Measurements from ENCODE around the gene CACNA2D1. TPM values are rescaled to one million over a fixed set of nuclear protein-coding genes. Genes with fewer than 3 reads are reported as not detected.
"Not testable (repeated sequence)": the region's sequence is repeated elsewhere in the genome, so short reads cannot be mapped to it uniquely, and the experiment has no call there.

Gene CACNA2D1
- total RNA-seq, 1 experiment from 2014 or later, result not detected

GRCh38 chr7:82141427-82141826 is 302.1 kb downstream of the CACNA2D1 start:
- Histone ChIP-seq H4K20me1 (ENCODE audit: insufficient read depth, low read depth, low read length) (no peaks in the 10 kb centered on the region), H3K9me2 (replicated peaks; ENCODE audit: insufficient read depth, low read length) (no peaks in the 10 kb centered on the region), H3K79me2 (ENCODE audit: low read length) (no peaks in the 10 kb centered on the region), H3K27ac (ENCODE audit: low read length) (no peak overlapping the region), H3K9me3 (ENCODE audit: low read length) (peaks cover 7% of the 10 kb centered on the region; the same call in 1 of the 2 replicates), H3K36me3 (ENCODE audit: insufficient read depth, low read length) (no peaks in the 10 kb centered on the region), H2AFZ (ENCODE audit: low read length) (no peak overlapping the region), H3K4me2 (ENCODE audit: low read depth, low read length, poor library complexity, severe bottlenecking) (no peak overlapping the region), H3K4me3 (ENCODE audit: low read length) (no peak overlapping the region), H3K27me3 (ENCODE audit: low read length) (no peaks in the 10 kb centered on the region), H3K4me1 (ENCODE audit: low read length) (no peaks in the 10 kb centered on the region), H3K9ac (ENCODE audit: low read length) (no peak overlapping the region)
- no peak for DNase-seq

- H3K9me2 ChIP-seq (replicated peaks; ENCODE audit: insufficient read depth, low read length); DNase-seq; H3K4me3 ChIP-seq (ENCODE audit: low read length); H3K36me3 ChIP-seq (ENCODE audit: insufficient read depth, low read length); H3K27me3 ChIP-seq (ENCODE audit: low read length); H3K27ac ChIP-seq (ENCODE audit: low read length); H2AFZ ChIP-seq (ENCODE audit: low read length); H3K9ac ChIP-seq (ENCODE audit: low read length); H3K79me2 ChIP-seq (ENCODE audit: low read length); H3K4me1 ChIP-seq (ENCODE audit: low read length); H4K20me1 ChIP-seq (ENCODE audit: insufficient read depth, low read depth, low read length); H3K4me2 ChIP-seq (ENCODE audit: low read depth, low read length, poor library complexity, severe bottlenecking): not testable (repeated sequence)
- peaks cover 13% of the 10 kb centered on the region; the same call in 1 of the 2 replicates for H3K9me3 ChIP-seq (ENCODE audit: low read length)
Measured at GRCh38 chr7:82140608-82141007, 303.0 kb downstream of the CACNA2D1 start.

GRCh38 chr7:82131215-82131614 is 312.4 kb downstream of the CACNA2D1 start:
- no peaks in the 10 kb centered on the region for H3K9me2 ChIP-seq (replicated peaks; ENCODE audit: insufficient read depth, low read length)
- no peak overlapping the region for H3K4me2 ChIP-seq (ENCODE audit: low read depth, low read length, poor library complexity, severe bottlenecking)
- no peaks in the 10 kb centered on the region for H4K20me1 ChIP-seq (ENCODE audit: insufficient read depth, low read depth, low read length)
- H3K9ac ChIP-seq (ENCODE audit: low read length), result no peak overlapping the region
- no peaks in the 10 kb centered on the region for H3K36me3 ChIP-seq (ENCODE audit: insufficient read depth, low read length)
- DNase-seq, result no peak
- no peak overlapping the region for H3K4me3 ChIP-seq (ENCODE audit: low read length)
- H2AFZ ChIP-seq (ENCODE audit: low read length), result no peak overlapping the region
- no peaks in the 10 kb centered on the region for H3K79me2 ChIP-seq (ENCODE audit: low read length)
- H3K27ac ChIP-seq (ENCODE audit: low read length), result no peak overlapping the region
- peaks cover 29% of the 10 kb centered on the region for H3K9me3 ChIP-seq (ENCODE audit: low read length)
- H3K4me1 ChIP-seq (ENCODE audit: low read length), result no peaks in the 10 kb centered on the region
- no peaks in the 10 kb centered on the region for H3K27me3 ChIP-seq (ENCODE audit: low read length)

GRCh38 chr7:82129091-82129490 is 314.5 kb downstream of the CACNA2D1 start:
- DNase-seq, result no peak
- Histone ChIP-seq H3K9ac (ENCODE audit: low read length) (no peak overlapping the region), H3K4me3 (ENCODE audit: low read length) (no peak overlapping the region), H3K27ac (ENCODE audit: low read length) (no peak overlapping the region), H3K9me3 (ENCODE audit: low read length) (peaks cover 34% of the 10 kb centered on the region), H3K27me3 (ENCODE audit: low read length) (no peaks in the 10 kb centered on the region), H4K20me1 (ENCODE audit: insufficient read depth, low read depth, low read length) (no peaks in the 10 kb centered on the region), H2AFZ (ENCODE audit: low read length) (no peak overlapping the region), H3K4me1 (ENCODE audit: low read length) (no peaks in the 10 kb centered on the region), H3K9me2 (replicated peaks; ENCODE audit: insufficient read depth, low read length) (no peaks in the 10 kb centered on the region), H3K4me2 (ENCODE audit: low read depth, low read length, poor library complexity, severe bottlenecking) (no peak overlapping the region), H3K79me2 (ENCODE audit: low read length) (no peaks in the 10 kb centered on the region), H3K36me3 (ENCODE audit: insufficient read depth, low read length) (no peaks in the 10 kb centered on the region)

GRCh38 chr7:82128546-82128945 is 315.0 kb downstream of the CACNA2D1 start:
- no peaks in the 10 kb centered on the region for H3K4me1 ChIP-seq (ENCODE audit: low read length)
- no peak for DNase-seq
- H3K27me3 ChIP-seq (ENCODE audit: low read length), result no peaks in the 10 kb centered on the region
- H3K9ac ChIP-seq (ENCODE audit: low read length), result no peak overlapping the region
- no peaks in the 10 kb centered on the region for H3K9me2 ChIP-seq (replicated peaks; ENCODE audit: insufficient read depth, low read length)
- H3K79me2 ChIP-seq (ENCODE audit: low read length), result no peaks in the 10 kb centered on the region
- no peak overlapping the region for H3K27ac ChIP-seq (ENCODE audit: low read length)
- H3K4me2 ChIP-seq (ENCODE audit: low read depth, low read length, poor library complexity, severe bottlenecking), result no peak overlapping the region
- H2AFZ ChIP-seq (ENCODE audit: low read length), result no peak overlapping the region
- H3K36me3 ChIP-seq (ENCODE audit: insufficient read depth, low read length), result no peaks in the 10 kb centered on the region
- peaks cover 34% of the 10 kb centered on the region for H3K9me3 ChIP-seq (ENCODE audit: low read length)
- no peak overlapping the region for H3K4me3 ChIP-seq (ENCODE audit: low read length)
- H4K20me1 ChIP-seq (ENCODE audit: insufficient read depth, low read depth, low read length), result no peaks in the 10 kb centered on the region

- H4K20me1 ChIP-seq (ENCODE audit: insufficient read depth, low read depth, low read length), result no peaks in the 10 kb centered on the region
- H3K9me2 ChIP-seq (replicated peaks; ENCODE audit: insufficient read depth, low read length), result no peaks in the 10 kb centered on the region
- no peaks in the 10 kb centered on the region for H3K36me3 ChIP-seq (ENCODE audit: insufficient read depth, low read length)
- peaks cover 28% of the 10 kb centered on the region for H3K9me3 ChIP-seq (ENCODE audit: low read length)
- DNase-seq, result no peak
- no peaks in the 10 kb centered on the region for H3K4me1 ChIP-seq (ENCODE audit: low read length)
- H3K27ac ChIP-seq (ENCODE audit: low read length), result no peak overlapping the region
- no peak overlapping the region for H3K4me3 ChIP-seq (ENCODE audit: low read length)
- H3K9ac ChIP-seq (ENCODE audit: low read length), result no peak overlapping the region
- H3K4me2 ChIP-seq (ENCODE audit: low read depth, low read length, poor library complexity, severe bottlenecking), result no peak overlapping the region
- no peaks in the 10 kb centered on the region for H3K79me2 ChIP-seq (ENCODE audit: low read length)
- no peaks in the 10 kb centered on the region for H3K27me3 ChIP-seq (ENCODE audit: low read length)
- H2AFZ ChIP-seq (ENCODE audit: low read length), result no peak overlapping the region
Measured at GRCh38 chr7:82126576-82126975, 317.0 kb downstream of the CACNA2D1 start.

- H4K20me1 ChIP-seq (ENCODE audit: insufficient read depth, low read depth, low read length), result no peaks in the 10 kb centered on the region
Measured at GRCh38 chr7:82124445-82124844, 319.1 kb downstream of the CACNA2D1 start.

GRCh38 chr7:82122275-82122674 is 321.3 kb downstream of the CACNA2D1 start:
- H3K79me2 ChIP-seq (ENCODE audit: low read length), result no peaks in the 10 kb centered on the region

More at GRCh38 chr7:82124445-82124844, 319.1 kb downstream of the CACNA2D1 start:
- Histone ChIP-seq H3K9me2 (replicated peaks; ENCODE audit: insufficient read depth, low read length) (no peaks in the 10 kb centered on the region), H3K27me3 (ENCODE audit: low read length) (no peaks in the 10 kb centered on the region), H3K9me3 (ENCODE audit: low read length) (peaks cover 36% of the 10 kb centered on the region), H2AFZ (ENCODE audit: low read length) (no peak overlapping the region), H3K9ac (ENCODE audit: low read length) (no peak overlapping the region), H3K4me2 (ENCODE audit: low read depth, low read length, poor library complexity, severe bottlenecking) (no peak overlapping the region), H3K36me3 (ENCODE audit: insufficient read depth, low read length) (no peaks in the 10 kb centered on the region), H3K79me2 (ENCODE audit: low read length) (no peaks in the 10 kb centered on the region), H3K4me3 (ENCODE audit: low read length) (no peak overlapping the region), H3K27ac (ENCODE audit: low read length) (no peak overlapping the region), H3K4me1 (ENCODE audit: low read length) (no peaks in the 10 kb centered on the region)
- no peak for DNase-seq

GRCh38 chr7:82114237-82114636 is 329.3 kb downstream of the CACNA2D1 start:
- H4K20me1 ChIP-seq (ENCODE audit: insufficient read depth, low read depth, low read length), result no peaks in the 10 kb centered on the region
- H2AFZ ChIP-seq (ENCODE audit: low read length), result no peak overlapping the region
- H3K9me3 ChIP-seq (ENCODE audit: low read length), result peaks cover 18% of the 10 kb centered on the region
- no peaks in the 10 kb centered on the region for H3K79me2 ChIP-seq (ENCODE audit: low read length)
- H3K27ac ChIP-seq (ENCODE audit: low read length), result no peak overlapping the region
- H3K9ac ChIP-seq (ENCODE audit: low read length), result no peak overlapping the region
- DNase-seq, result no peak
- H3K4me1 ChIP-seq (ENCODE audit: low read length), result no peaks in the 10 kb centered on the region
- no peak overlapping the region for H3K4me2 ChIP-seq (ENCODE audit: low read depth, low read length, poor library complexity, severe bottlenecking)
- no peak overlapping the region for H3K4me3 ChIP-seq (ENCODE audit: low read length)
- no peaks in the 10 kb centered on the region for H3K36me3 ChIP-seq (ENCODE audit: insufficient read depth, low read length)
- H3K9me2 ChIP-seq (replicated peaks; ENCODE audit: insufficient read depth, low read length), result no peaks in the 10 kb centered on the region
- H3K27me3 ChIP-seq (ENCODE audit: low read length), result no peaks in the 10 kb centered on the region

More at GRCh38 chr7:82122275-82122674, 321.3 kb downstream of the CACNA2D1 start:
- no peaks in the 10 kb centered on the region for H3K4me1 ChIP-seq (ENCODE audit: low read length)
- H4K20me1 ChIP-seq (ENCODE audit: insufficient read depth, low read depth, low read length), result no peaks in the 10 kb centered on the region
- no peak overlapping the region for H3K4me3 ChIP-seq (ENCODE audit: low read length)
- peaks cover 32% of the 10 kb centered on the region for H3K9me3 ChIP-seq (ENCODE audit: low read length)
- no peaks in the 10 kb centered on the region for H3K27me3 ChIP-seq (ENCODE audit: low read length)
- H3K9me2 ChIP-seq (replicated peaks; ENCODE audit: insufficient read depth, low read length), result no peaks in the 10 kb centered on the region
- DNase-seq, result no peak
- H3K36me3 ChIP-seq (ENCODE audit: insufficient read depth, low read length), result no peaks in the 10 kb centered on the region
- H3K27ac ChIP-seq (ENCODE audit: low read length), result no peak overlapping the region
- H2AFZ ChIP-seq (ENCODE audit: low read length), result no peak overlapping the region
- H3K4me2 ChIP-seq (ENCODE audit: low read depth, low read length, poor library complexity, severe bottlenecking), result no peak overlapping the region
- no peak overlapping the region for H3K9ac ChIP-seq (ENCODE audit: low read length)

Measured in Karpas-422 (cell line).